ENCODE measurements around the gene LYAR. TPM values are rescaled to one million over a fixed set of nuclear protein-coding genes. Genes with fewer than 3 reads are reported as not detected.

Gene LYAR, protein sequence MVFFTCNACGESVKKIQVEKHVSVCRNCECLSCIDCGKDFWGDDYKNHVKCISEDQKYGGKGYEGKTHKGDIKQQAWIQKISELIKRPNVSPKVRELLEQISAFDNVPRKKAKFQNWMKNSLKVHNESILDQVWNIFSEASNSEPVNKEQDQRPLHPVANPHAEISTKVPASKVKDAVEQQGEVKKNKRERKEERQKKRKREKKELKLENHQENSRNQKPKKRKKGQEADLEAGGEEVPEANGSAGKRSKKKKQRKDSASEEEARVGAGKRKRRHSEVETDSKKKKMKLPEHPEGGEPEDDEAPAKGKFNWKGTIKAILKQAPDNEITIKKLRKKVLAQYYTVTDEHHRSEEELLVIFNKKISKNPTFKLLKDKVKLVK
- 10 to 100 TPM; 15.7 to 17.2 TPM for polyA plus RNA-seq

DNA sequence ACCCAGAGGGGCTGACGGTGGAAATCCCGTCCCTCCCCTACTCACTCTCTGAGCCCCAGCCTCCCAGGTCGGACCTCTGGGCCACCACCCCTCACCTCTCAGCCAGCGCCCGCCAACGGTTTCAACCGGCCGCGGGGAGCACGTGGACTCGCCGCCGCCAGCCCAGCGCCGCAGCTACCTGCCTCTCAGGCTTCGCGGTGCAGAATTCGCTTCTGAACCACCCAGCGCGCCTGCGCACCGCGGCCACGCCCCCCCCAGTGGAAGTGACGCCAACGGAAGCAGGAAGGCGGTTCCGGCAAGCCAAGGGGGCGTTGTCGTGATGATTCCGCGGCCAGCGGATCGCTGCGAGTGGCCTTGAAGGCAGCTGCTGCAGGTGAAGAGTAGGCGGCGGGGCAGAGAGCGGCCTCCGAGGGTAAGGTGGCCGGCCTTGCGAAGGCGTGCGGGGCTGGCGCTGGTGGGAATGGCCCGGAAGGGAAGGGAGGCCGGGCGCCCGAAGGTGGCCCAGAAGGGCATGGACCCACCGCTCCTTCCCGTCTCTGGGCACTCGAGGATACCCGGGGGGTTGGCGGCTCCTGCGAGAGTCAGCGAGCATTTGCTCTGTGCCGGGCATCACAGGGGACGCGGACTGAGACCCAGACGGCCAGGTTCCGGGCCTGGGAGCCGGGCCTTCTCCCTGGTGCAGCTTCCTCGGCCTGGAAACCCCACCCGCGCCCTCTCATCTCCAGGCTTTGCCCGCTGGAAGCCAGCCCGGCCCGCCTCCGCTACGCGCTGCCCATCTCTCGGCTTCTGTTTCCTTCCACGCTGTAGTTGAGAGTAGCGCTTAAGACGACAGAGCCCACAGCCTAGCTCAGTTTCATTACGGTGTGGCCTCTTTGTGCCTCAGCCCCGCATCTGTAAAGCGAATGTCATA is at the start of gene LYAR, which contains the start of gene ZBTB49:
TSS of gene LYAR (minus strand) at position 214 of the 910 bp plus-strand sequence. CDS start 6,412 bp downstream, outside the sequence.
TSS of gene ZBTB49 (plus strand) at position 311 of the 910 bp plus-strand sequence. CDS start 9,695 bp downstream, outside the sequence.
- Histone ChIP-seq H3K9me3 (ENCODE audit: control insufficient read depth in 2 of 2, insufficient read depth in 1 of 2, low read depth in 1 of 2, low read length in 1 of 2) (no peaks in the 10 kb centered on the region), H3K36me3 (ENCODE audit: control insufficient read depth in 2 of 2, insufficient read depth in 2 of 2, low read length in 1 of 2) (peaks cover 0 to under 1% of the 10 kb centered on the region in 2 donors), H3K27me3 (ENCODE audit: control insufficient read depth in 1 of 2, insufficient read depth in 2 of 2, low read length in 2 of 2) (no peaks in the 10 kb centered on the region), H3K4me1 (ENCODE audit: control insufficient read depth in 2 of 2, insufficient read depth in 2 of 2, low read length in 1 of 2) (peaks cover 0 to 6% of the 10 kb centered on the region in 2 donors), H3K27ac (ENCODE audit: low read depth in 2 of 2, low read length in 1 of 2) (peak within 1 kb of the TSS; percentile 66 to 80), H3K4me3 (ENCODE audit: low read depth in 1 of 2, low read length in 2 of 2) (peak within 1 kb of the TSS; percentile 86 to 93)
- 0% methylated on average over 75 to 77 of the region's 77 CpGs for WGBS, 2 donors

DNA sequence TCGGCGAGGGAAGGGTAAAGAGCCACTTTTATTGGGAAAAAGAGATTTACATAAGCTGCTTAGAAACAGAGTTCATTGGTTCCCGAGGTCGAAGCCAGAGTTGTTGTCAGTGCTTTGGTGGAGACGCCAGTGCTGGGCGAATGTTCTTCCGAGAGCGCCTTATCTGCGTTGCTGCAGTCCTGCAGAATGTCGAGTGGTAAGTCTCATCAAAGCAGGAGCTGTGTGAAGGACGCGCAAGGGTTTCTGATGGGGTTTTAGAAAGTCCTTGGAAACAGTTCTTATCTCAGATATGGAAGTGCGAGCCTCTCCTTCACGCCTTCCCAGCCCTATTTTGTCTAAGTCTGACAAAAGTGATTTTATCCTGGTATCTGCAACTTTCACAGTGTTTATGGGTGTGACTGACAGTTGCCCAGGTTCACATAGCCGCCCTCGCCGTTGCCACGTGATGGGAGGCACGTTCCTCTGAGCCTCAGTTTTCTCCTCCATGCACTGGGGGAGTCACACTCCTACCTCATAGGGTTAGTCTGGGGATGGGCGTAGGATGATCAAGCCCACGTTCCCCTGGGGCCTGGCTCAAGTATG is 49.6 kb upstream of the LYAR start:
- Histone ChIP-seq H3K4me1 (ENCODE audit: control insufficient read depth in 2 of 2, insufficient read depth in 2 of 2, low read length in 1 of 2) (no peaks in the 10 kb centered on the region), H3K27me3 (ENCODE audit: control insufficient read depth in 1 of 2, insufficient read depth in 2 of 2, low read length in 2 of 2) (no peaks in the 10 kb centered on the region), H3K27ac (ENCODE audit: low read depth in 2 of 2, low read length in 1 of 2) (no peak overlapping the region), H3K4me3 (ENCODE audit: low read depth in 1 of 2, low read length in 2 of 2) (no peak overlapping the region), H3K9me3 (ENCODE audit: control insufficient read depth in 2 of 2, insufficient read depth in 1 of 2, low read depth in 1 of 2, low read length in 1 of 2) (no peaks in the 10 kb centered on the region), H3K36me3 (ENCODE audit: control insufficient read depth in 2 of 2, insufficient read depth in 2 of 2, low read length in 1 of 2) (no peaks in the 10 kb centered on the region)
- 57 to 71% methylated on average over 21 of the region's 21 CpGs for whole genome bisulfite sequencing, 2 donors

DNA sequence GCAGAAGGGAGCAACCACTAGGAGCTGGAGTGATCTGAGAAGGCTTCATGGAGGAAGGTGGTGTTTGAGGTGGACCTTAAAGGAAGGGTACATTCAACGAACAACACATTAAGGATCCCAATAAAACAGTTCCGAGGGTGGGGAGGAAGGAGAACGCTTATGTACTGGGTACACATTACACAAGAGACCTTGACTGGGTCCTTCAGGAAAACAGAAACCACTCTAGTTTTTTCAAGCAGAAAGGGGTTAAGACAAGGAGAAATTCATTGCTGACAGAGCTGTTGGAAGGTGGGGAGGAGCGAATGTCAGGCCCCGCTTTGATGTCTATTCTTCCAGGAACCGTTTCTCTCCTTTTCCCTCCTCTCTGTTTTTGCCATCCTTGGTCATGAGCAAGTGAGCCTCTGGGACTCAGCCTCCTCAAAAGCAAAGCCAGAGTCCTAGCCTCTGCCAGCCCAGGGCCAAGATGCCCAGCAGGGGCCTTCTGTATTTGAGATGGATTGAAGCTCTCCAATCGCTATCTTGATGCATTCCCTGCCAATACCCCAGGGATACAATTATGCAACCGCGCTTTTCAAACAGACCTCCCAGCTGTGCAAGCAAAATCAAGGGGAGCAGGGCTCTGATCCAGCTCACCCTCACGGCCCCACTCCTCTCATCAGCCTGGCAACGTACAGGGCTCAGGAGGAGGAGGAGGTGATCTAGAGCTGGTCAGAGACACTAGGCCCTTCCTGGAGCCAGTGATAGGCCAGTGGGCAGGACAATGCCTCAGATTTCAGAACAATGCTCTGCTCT is 48.5 kb upstream of the LYAR start:
- Histone ChIP-seq H3K27me3 (ENCODE audit: control insufficient read depth in 1 of 2, insufficient read depth in 2 of 2, low read length in 2 of 2) (no peaks in the 10 kb centered on the region), H3K36me3 (ENCODE audit: control insufficient read depth in 2 of 2, insufficient read depth in 2 of 2, low read length in 1 of 2) (no peaks in the 10 kb centered on the region), H3K27ac (ENCODE audit: low read depth in 2 of 2, low read length in 1 of 2) (no peak overlapping the region), H3K4me1 (ENCODE audit: control insufficient read depth in 2 of 2, insufficient read depth in 2 of 2, low read length in 1 of 2) (no peaks in the 10 kb centered on the region), H3K9me3 (ENCODE audit: control insufficient read depth in 2 of 2, insufficient read depth in 1 of 2, low read depth in 1 of 2, low read length in 1 of 2) (no peaks in the 10 kb centered on the region), H3K4me3 (ENCODE audit: low read depth in 1 of 2, low read length in 2 of 2) (no peak overlapping the region)
- WGBS, 2 donors = 62% methylated on average over 11 of the region's 11 CpGs

DNA sequence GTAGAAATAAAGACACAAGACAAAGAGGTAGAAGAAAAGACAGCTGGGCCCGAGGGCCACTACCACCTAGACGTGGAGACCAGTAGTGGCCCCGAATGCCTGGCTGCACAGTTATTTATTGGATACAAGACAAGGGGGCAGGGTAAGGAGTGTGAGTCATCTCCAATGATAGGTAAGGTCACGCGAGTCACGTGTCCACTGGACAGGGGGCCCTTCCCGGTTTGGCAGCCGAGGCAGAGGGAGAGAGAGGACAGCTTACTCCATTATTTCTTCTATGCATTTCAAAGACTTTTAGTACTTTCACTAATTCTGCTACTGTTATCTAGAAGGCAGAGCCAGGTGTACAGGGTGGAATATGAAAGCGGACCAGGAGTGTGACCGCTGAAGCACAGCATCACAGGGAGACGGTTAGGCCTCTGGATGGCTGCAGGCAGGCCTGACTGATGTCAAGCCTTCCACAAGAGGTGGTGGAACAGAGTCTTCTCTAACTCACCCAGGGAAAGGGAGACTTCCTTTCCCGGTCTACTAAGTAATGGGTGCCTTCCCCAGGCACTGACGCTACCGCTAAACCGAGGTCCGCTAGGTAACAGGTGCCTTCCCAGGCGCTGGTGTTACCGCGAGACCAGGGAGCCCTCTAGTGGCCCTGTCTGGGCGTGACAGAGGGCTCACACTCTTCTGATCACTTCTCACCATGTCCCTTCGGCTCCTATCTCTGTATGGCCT is 45.0 kb upstream of the LYAR start:
- no peaks in the 10 kb centered on the region for H3K27me3 ChIP-seq (ENCODE audit: control insufficient read depth in 1 of 2, insufficient read depth in 2 of 2, low read length in 2 of 2)
- H3K4me3 ChIP-seq (ENCODE audit: low read depth in 1 of 2, low read length in 2 of 2) = no peak overlapping the region
- H3K36me3 ChIP-seq (ENCODE audit: control insufficient read depth in 2 of 2, insufficient read depth in 2 of 2, low read length in 1 of 2) = no peaks in the 10 kb centered on the region
- H3K9me3 ChIP-seq (ENCODE audit: control insufficient read depth in 2 of 2, insufficient read depth in 1 of 2, low read depth in 1 of 2, low read length in 1 of 2) = no peaks in the 10 kb centered on the region
- no peaks in the 10 kb centered on the region for H3K4me1 ChIP-seq (ENCODE audit: control insufficient read depth in 2 of 2, insufficient read depth in 2 of 2, low read length in 1 of 2)
- no peak overlapping the region for H3K27ac ChIP-seq (ENCODE audit: low read depth in 2 of 2, low read length in 1 of 2)
- WGBS, 2 donors = 48 to 52% methylated on average over 21 of the region's 21 CpGs

DNA sequence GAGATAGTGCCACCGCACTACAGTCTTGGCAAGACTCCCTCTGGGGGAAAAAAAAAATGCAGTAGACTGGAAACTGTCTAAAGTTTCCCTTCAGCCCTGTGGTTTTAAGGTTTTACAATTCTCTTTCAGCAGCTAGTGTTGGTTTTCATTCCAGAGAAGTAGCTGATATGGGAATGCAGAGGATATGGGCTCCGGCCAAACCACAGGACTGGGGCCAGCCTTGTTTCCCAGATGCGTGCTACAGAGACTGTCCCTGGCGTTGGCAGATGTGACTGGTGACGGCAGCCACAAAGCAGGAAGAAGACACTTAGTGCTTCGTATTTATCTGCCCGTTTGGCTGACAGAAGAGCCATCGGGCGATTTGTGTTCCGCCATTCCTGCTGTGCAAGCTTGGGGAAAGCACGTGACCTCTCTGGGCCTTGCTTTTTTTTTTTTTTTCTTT is 43.3 kb upstream of the LYAR start:
- 48 to 53% methylated on average over 11 of the region's 11 CpGs for WGBS, 2 donors

DNA sequence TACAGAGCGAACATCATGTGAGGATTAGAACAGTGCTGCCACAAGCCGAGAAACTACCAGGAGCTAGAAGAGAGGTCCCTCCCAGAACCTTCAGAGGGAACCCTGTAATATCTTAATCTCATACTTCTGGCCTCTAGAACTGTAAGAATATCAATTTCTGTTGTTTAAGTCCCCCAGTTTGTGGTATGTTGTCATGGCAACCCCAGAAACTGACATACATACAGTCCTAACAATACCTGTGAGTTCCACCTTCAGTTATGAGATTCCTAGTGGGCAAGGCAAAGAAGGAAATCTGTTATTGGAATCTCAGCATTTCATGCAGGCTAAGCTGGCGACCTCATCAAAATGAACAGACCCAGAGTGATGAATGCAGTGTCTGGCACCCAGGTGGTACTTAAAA is 42.6 kb upstream of the LYAR start:
- Histone ChIP-seq H3K27me3 (ENCODE audit: control insufficient read depth in 1 of 2, insufficient read depth in 2 of 2, low read length in 2 of 2) (no peaks in the 10 kb centered on the region), H3K4me1 (ENCODE audit: control insufficient read depth in 2 of 2, insufficient read depth in 2 of 2, low read length in 1 of 2) (no peaks in the 10 kb centered on the region), H3K4me3 (ENCODE audit: low read depth in 1 of 2, low read length in 2 of 2) (no peak overlapping the region), H3K9me3 (ENCODE audit: control insufficient read depth in 2 of 2, insufficient read depth in 1 of 2, low read depth in 1 of 2, low read length in 1 of 2) (no peaks in the 10 kb centered on the region), H3K36me3 (ENCODE audit: control insufficient read depth in 2 of 2, insufficient read depth in 2 of 2, low read length in 1 of 2) (no peaks in the 10 kb centered on the region), H3K27ac (ENCODE audit: low read depth in 2 of 2, low read length in 1 of 2) (no peak overlapping the region)
- WGBS, 2 donors = 77 to 91% methylated on average over 3 of the region's 3 CpGs

More for the DNA sequence above, 43.3 kb upstream of the LYAR start:
- H3K36me3 ChIP-seq (ENCODE audit: control insufficient read depth in 2 of 2, insufficient read depth in 2 of 2, low read length in 1 of 2) = no peaks in the 10 kb centered on the region
- no peaks in the 10 kb centered on the region for H3K27me3 ChIP-seq (ENCODE audit: control insufficient read depth in 1 of 2, insufficient read depth in 2 of 2, low read length in 2 of 2)
- no peak overlapping the region for H3K4me3 ChIP-seq (ENCODE audit: low read depth in 1 of 2, low read length in 2 of 2)
- H3K9me3 ChIP-seq (ENCODE audit: control insufficient read depth in 2 of 2, insufficient read depth in 1 of 2, low read depth in 1 of 2, low read length in 1 of 2) = no peaks in the 10 kb centered on the region
- H3K27ac ChIP-seq (ENCODE audit: low read depth in 2 of 2, low read length in 1 of 2) = no peak overlapping the region
- no peaks in the 10 kb centered on the region for H3K4me1 ChIP-seq (ENCODE audit: control insufficient read depth in 2 of 2, insufficient read depth in 2 of 2, low read length in 1 of 2)

DNA sequence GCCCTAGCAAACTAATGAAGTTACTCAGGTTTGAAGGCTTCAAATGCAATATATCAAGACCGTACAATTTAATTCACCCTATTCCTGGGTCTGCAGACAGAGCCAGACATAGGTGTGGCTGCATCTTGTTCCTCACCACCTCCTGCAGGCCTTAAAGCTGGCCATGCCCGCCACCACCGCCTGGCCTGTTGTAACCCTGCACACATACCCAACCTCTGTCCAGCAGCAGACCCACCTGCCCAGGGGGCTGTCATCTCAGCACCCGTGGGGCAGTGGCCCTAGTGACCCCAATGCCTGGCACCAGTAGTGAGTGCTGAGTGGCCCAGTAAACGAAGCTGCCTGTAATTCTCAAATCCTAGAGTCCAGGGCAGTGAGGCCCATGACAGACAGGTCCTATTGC is 40.8 kb upstream of the LYAR start:
- Histone ChIP-seq H3K27me3 (ENCODE audit: control insufficient read depth in 1 of 2, insufficient read depth in 2 of 2, low read length in 2 of 2) (no peaks in the 10 kb centered on the region), H3K9me3 (ENCODE audit: control insufficient read depth in 2 of 2, insufficient read depth in 1 of 2, low read depth in 1 of 2, low read length in 1 of 2) (no peaks in the 10 kb centered on the region), H3K36me3 (ENCODE audit: control insufficient read depth in 2 of 2, insufficient read depth in 2 of 2, low read length in 1 of 2) (no peaks in the 10 kb centered on the region), H3K4me3 (ENCODE audit: low read depth in 1 of 2, low read length in 2 of 2) (no peak overlapping the region), H3K4me1 (ENCODE audit: control insufficient read depth in 2 of 2, insufficient read depth in 2 of 2, low read length in 1 of 2) (no peaks in the 10 kb centered on the region), H3K27ac (ENCODE audit: low read depth in 2 of 2, low read length in 1 of 2) (no peak overlapping the region)
- WGBS, 2 donors = 84 to 86% methylated on average over 5 of the region's 5 CpGs

DNA sequence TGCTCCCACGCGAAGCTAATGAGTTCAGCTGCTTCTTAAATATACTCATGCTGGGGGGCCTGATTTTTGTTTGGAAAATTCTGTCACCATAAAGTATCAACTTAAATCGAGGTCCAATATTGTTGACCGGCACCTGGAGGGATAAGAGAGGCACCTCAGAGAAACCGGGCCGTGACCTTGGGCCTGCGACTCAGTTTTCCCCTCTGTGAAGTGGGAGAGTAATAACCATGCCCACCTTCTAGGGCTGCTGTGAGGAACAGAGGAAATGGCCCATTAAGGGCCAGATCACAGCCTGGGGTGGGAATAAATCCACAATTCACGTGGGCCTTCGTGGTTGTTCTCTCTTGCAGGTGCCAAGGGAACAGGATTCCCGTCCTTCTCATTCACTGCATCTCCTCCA is 39.5 kb upstream of the LYAR start:
- WGBS, 2 donors = 91 to 94% methylated on average over 10 of the region's 10 CpGs

More for the DNA sequence above, 39.5 kb upstream of the LYAR start:
- Histone ChIP-seq H3K9me3 (ENCODE audit: control insufficient read depth in 2 of 2, insufficient read depth in 1 of 2, low read depth in 1 of 2, low read length in 1 of 2) (no peaks in the 10 kb centered on the region), H3K4me3 (ENCODE audit: low read depth in 1 of 2, low read length in 2 of 2) (no peak overlapping the region), H3K27ac (ENCODE audit: low read depth in 2 of 2, low read length in 1 of 2) (no peak overlapping the region), H3K27me3 (ENCODE audit: control insufficient read depth in 1 of 2, insufficient read depth in 2 of 2, low read length in 2 of 2) (no peaks in the 10 kb centered on the region), H3K4me1 (ENCODE audit: control insufficient read depth in 2 of 2, insufficient read depth in 2 of 2, low read length in 1 of 2) (no peaks in the 10 kb centered on the region), H3K36me3 (ENCODE audit: control insufficient read depth in 2 of 2, insufficient read depth in 2 of 2, low read length in 1 of 2) (no peaks in the 10 kb centered on the region)

Measured in esophagus (tissue), 2 donors.